ENCODE measurements around the gene SPATA31D3. TPM values are rescaled to one million over a fixed set of nuclear protein-coding genes. Genes with fewer than 3 reads are reported as not detected.

Gene SPATA31D3
- total RNA-seq, 1 donor = not detected

DNA sequence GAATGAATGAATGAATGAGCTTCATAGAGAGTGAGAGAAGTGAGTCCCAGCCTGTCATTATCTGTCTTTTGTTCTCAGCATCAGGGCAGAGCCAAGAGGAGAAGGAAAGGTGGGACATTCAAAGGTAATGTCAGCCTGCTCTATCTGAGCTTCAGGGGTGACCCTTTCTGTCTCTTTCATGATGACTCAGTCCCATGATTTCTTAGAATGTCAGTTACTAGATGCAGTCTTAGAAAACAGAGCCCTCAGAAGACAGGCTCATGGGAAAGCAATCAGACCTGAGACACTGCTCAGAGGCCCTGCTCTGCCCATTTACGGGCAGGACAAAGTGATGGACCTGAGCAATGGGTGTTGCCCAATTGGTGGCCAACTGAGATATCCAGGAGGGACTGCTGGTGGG, 46.4 kb downstream of the SPATA31D3 start:
- TF ChIP-seq, protein P1, sequence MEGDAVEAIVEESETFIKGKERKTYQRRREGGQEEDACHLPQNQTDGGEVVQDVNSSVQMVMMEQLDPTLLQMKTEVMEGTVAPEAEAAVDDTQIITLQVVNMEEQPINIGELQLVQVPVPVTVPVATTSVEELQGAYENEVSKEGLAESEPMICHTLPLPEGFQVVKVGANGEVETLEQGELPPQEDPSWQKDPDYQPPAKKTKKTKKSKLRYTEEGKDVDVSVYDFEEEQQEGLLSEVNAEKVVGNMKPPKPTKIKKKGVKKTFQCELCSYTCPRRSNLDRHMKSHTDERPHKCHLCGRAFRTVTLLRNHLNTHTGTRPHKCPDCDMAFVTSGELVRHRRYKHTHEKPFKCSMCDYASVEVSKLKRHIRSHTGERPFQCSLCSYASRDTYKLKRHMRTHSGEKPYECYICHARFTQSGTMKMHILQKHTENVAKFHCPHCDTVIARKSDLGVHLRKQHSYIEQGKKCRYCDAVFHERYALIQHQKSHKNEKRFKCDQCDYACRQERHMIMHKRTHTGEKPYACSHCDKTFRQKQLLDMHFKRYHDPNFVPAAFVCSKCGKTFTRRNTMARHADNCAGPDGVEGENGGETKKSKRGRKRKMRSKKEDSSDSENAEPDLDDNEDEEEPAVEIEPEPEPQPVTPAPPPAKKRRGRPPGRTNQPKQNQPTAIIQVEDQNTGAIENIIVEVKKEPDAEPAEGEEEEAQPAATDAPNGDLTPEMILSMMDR (IDR thresholded peaks at IDR 0.05; ENCODE audit: insufficient read depth, low read length) = no peak
- no peak for DNase-seq (ENCODE audit: low read depth)
- no peak overlapping the region for H3K4me3 ChIP-seq (ENCODE audit: low read depth, low read length)

GRCh38 chr9:81993656-81994055, 50.4 kb downstream of the SPATA31D3 start:
- TF ChIP-seq, protein P1 (IDR thresholded peaks at IDR 0.05; ENCODE audit: insufficient read depth, low read length) = no peak
- DNase-seq (ENCODE audit: low read depth) = no peak
- H3K4me3 ChIP-seq (ENCODE audit: low read depth, low read length) = no peak overlapping the region

Other genes starting within 250 kb of the SPATA31D3 start
- gene SPATA31D4, start 15.1 kb upstream of the SPATA31D3 start, total RNA-seq (ENCODE audit: low replicate concordance) = not detected in 2 replicates
- not detected in 2 replicates for gene SPATA31D1, start 45.3 kb downstream of the SPATA31D3 start, total RNA-seq (ENCODE audit: low replicate concordance)